ENCODE data around the gene FGGY. TPM values are rescaled to one million over a fixed set of nuclear protein-coding genes. Genes with fewer than 3 reads are reported as not detected.

FGGY gene
- total RNA-seq, 2 donors from 2014 or later: 12.4 to 17.9 TPM

- Mint-ChIP-seq H3K9me3 (no peaks in the 10 kb centered on the region), H3K27me3 (ENCODE audit: low read depth) (no peaks in the 10 kb centered on the region), H3K4me1 (ENCODE audit: low read depth) (peaks cover 6% of the 10 kb centered on the region), H3K4me3 (no peak overlapping the region), H3K36me3 (ENCODE audit: insufficient read depth in 2 of 2) (no peaks in the 10 kb centered on the region), H3K27ac (no peak overlapping the region)
- ATAC-seq (replicated peaks in 1 of 2): no peak
- DNase-seq: no peak
Observed at GRCh38 chr1:59751004-59751395, 454.1 kb downstream of the FGGY start.

- H3K27ac Mint-ChIP-seq: no peak overlapping the region
- ATAC-seq (replicated peaks in 1 of 2) (no peak), DNase-seq (no peak)
- peaks cover 6% of the 10 kb centered on the region for H3K4me1 Mint-ChIP-seq (ENCODE audit: low read depth)
- H3K27me3 Mint-ChIP-seq (ENCODE audit: low read depth): no peaks in the 10 kb centered on the region
- H3K36me3 Mint-ChIP-seq (ENCODE audit: insufficient read depth in 2 of 2): no peaks in the 10 kb centered on the region
- no peaks in the 10 kb centered on the region for H3K9me3 Mint-ChIP-seq
- H3K4me3 Mint-ChIP-seq: no peak overlapping the region
Observed at GRCh38 chr1:59751801-59752200, 454.9 kb downstream of the FGGY start.

- Mint-ChIP-seq H3K9me3 (no peaks in the 10 kb centered on the region), H3K4me3 (no peak overlapping the region), H3K27me3 (ENCODE audit: low read depth) (no peaks in the 10 kb centered on the region), H3K27ac (no peak overlapping the region), H3K36me3 (ENCODE audit: insufficient read depth in 2 of 2) (no peaks in the 10 kb centered on the region), H3K4me1 (ENCODE audit: low read depth) (peaks cover 6% of the 10 kb centered on the region)
- ATAC-seq (replicated peaks in 1 of 2) (no peak), DNase-seq (no peak)
Observed at GRCh38 chr1:59752556-59753414, 455.9 kb downstream of the FGGY start.

GRCh38 chr1:59755069-59755685, 458.3 kb downstream of the FGGY start:
- H3K9me3 Mint-ChIP-seq: no peaks in the 10 kb centered on the region

GRCh38 chr1:59757197-59757747, 460.4 kb downstream of the FGGY start:
- Mint-ChIP-seq H3K4me3 (no peak overlapping the region), H3K27ac (no peak overlapping the region), H3K9me3 (no peaks in the 10 kb centered on the region), H3K4me1 (ENCODE audit: low read depth) (peaks cover 7% of the 10 kb centered on the region), H3K27me3 (ENCODE audit: low read depth) (no peaks in the 10 kb centered on the region), H3K36me3 (ENCODE audit: insufficient read depth in 2 of 2) (no peaks in the 10 kb centered on the region)
- ATAC-seq (replicated peaks in 1 of 2) (no peak), DNase-seq (no peak)

More at GRCh38 chr1:59755069-59755685, 458.3 kb downstream of the FGGY start:
- Mint-ChIP-seq H3K27ac (no peak overlapping the region), H3K4me3 (no peak overlapping the region), H3K4me1 (ENCODE audit: low read depth) (peaks cover 13% of the 10 kb centered on the region), H3K27me3 (ENCODE audit: low read depth) (no peaks in the 10 kb centered on the region), H3K36me3 (ENCODE audit: insufficient read depth in 2 of 2) (no peaks in the 10 kb centered on the region)
- DNase-seq: no peak
- no peak for ATAC-seq (replicated peaks in 1 of 2)

- peak; percentile 80 to 81 for ATAC-seq (replicated peaks in 1 of 2)
Observed at GRCh38 chr1:59759156-59759925, 462.4 kb downstream of the FGGY start.

GRCh38 chr1:59761443-59761842, 464.5 kb downstream of the FGGY start:
- Mint-ChIP-seq H3K27me3 (ENCODE audit: low read depth) (no peaks in the 10 kb centered on the region), H3K9me3 (no peaks in the 10 kb centered on the region), H3K4me3 (no peak overlapping the region), H3K4me1 (ENCODE audit: low read depth) (peaks cover 7% of the 10 kb centered on the region), H3K27ac (no peak overlapping the region), H3K36me3 (ENCODE audit: insufficient read depth in 2 of 2) (no peaks in the 10 kb centered on the region)
- DNase-seq: no peak
- no peak for ATAC-seq (replicated peaks in 1 of 2)

More at GRCh38 chr1:59759156-59759925, 462.4 kb downstream of the FGGY start:
- H3K27me3 Mint-ChIP-seq (ENCODE audit: low read depth): no peaks in the 10 kb centered on the region
- H3K4me1 Mint-ChIP-seq (ENCODE audit: low read depth): peaks cover 7% of the 10 kb centered on the region
- no peaks in the 10 kb centered on the region for H3K36me3 Mint-ChIP-seq (ENCODE audit: insufficient read depth in 2 of 2)
- no peak overlapping the region for H3K27ac Mint-ChIP-seq
- no peaks in the 10 kb centered on the region for H3K9me3 Mint-ChIP-seq
- H3K4me3 Mint-ChIP-seq: peak overlapping the region; percentile 47 to 48
- peak; percentile 64 to 74 for DNase-seq

GRCh38 chr1:59763418-59763817, 466.5 kb downstream of the FGGY start:
- ATAC-seq (replicated peaks in 1 of 2) (no peak), DNase-seq (no peak)
- H3K4me1 Mint-ChIP-seq (ENCODE audit: low read depth): peaks cover 7% of the 10 kb centered on the region
- peak overlapping the region; percentile 64 for H3K27ac Mint-ChIP-seq
- no peaks in the 10 kb centered on the region for H3K9me3 Mint-ChIP-seq
- H3K4me3 Mint-ChIP-seq: no peak overlapping the region
- no peaks in the 10 kb centered on the region for H3K36me3 Mint-ChIP-seq (ENCODE audit: insufficient read depth in 2 of 2)
- H3K27me3 Mint-ChIP-seq (ENCODE audit: low read depth): no peaks in the 10 kb centered on the region

GRCh38 chr1:59765011-59765730, 468.3 kb downstream of the FGGY start:
- DNase-seq: no peak
- Mint-ChIP-seq H3K27ac (no peak overlapping the region), H3K9me3 (no peaks in the 10 kb centered on the region), H3K27me3 (ENCODE audit: low read depth) (no peaks in the 10 kb centered on the region), H3K4me1 (ENCODE audit: low read depth) (peaks cover 6% of the 10 kb centered on the region), H3K4me3 (no peak overlapping the region), H3K36me3 (ENCODE audit: insufficient read depth in 2 of 2) (no peaks in the 10 kb centered on the region)
- ATAC-seq (replicated peaks in 1 of 2): no peak

- DNase-seq: no peak
- Mint-ChIP-seq H3K27ac (no peak overlapping the region), H3K4me1 (ENCODE audit: low read depth) (peaks cover 6% of the 10 kb centered on the region), H3K27me3 (ENCODE audit: low read depth) (no peaks in the 10 kb centered on the region), H3K36me3 (ENCODE audit: insufficient read depth in 2 of 2) (no peaks in the 10 kb centered on the region), H3K4me3 (no peak overlapping the region), H3K9me3 (no peaks in the 10 kb centered on the region)
- ATAC-seq (replicated peaks in 1 of 2): no peak
Observed at GRCh38 chr1:59766227-59766855, 469.4 kb downstream of the FGGY start.

- Mint-ChIP-seq H3K4me1 (ENCODE audit: low read depth) (peaks cover 6% of the 10 kb centered on the region), H3K9me3 (no peaks in the 10 kb centered on the region), H3K27me3 (ENCODE audit: low read depth) (no peaks in the 10 kb centered on the region), H3K4me3 (no peak overlapping the region), H3K27ac (no peak overlapping the region), H3K36me3 (ENCODE audit: insufficient read depth in 2 of 2) (no peaks in the 10 kb centered on the region)
- ATAC-seq (replicated peaks in 1 of 2): no peak
- DNase-seq: no peak
Observed at GRCh38 chr1:59767119-59767518, 470.2 kb downstream of the FGGY start.
